GM23248 (cell line): ENCODE measurements around the gene PTPRN2. TPM values are rescaled to one million over a fixed set of nuclear protein-coding genes. Genes with fewer than 3 reads are reported as not detected.

ENCODE experiments used
- DNase-seq: peaks from one replicate; pipeline ENCODE4 v3.0.0-alpha.2; 2015
- H2AFZ ChIP-seq: fragments of 200-600 bp; sonication (generic); 2 replicates; pipeline ENCODE4 v1.6.1; 2016; ENCODE audit warnings: antibody characterized with exemption
- H3F3A ChIP-seq: fragments of 200-600 bp; sonication (generic); 2 replicates; pipeline ENCODE4 v1.6.1; 2016; ENCODE audit warnings: mild to moderate bottlenecking, antibody characterized with exemption, mixed run types; ENCODE audit not compliant: insufficient read depth
- H3K27ac ChIP-seq: fragments of 200-600 bp; sonication (generic); 2 replicates; pipeline ENCODE4 v1.5.1; 2016; ENCODE audit warnings: mild to moderate bottlenecking
- H3K27me3 ChIP-seq: fragments of 200-600 bp; sonication (generic); replicated peaks from 2 replicates; pipeline ENCODE4 v1.6.1; 2016; ENCODE audit warnings: mild to moderate bottlenecking; ENCODE audit not compliant: insufficient read depth
- H3K36me3 ChIP-seq: fragments of 200-600 bp; sonication (generic); 2 replicates; pipeline ENCODE4 v1.6.1; 2016; ENCODE audit warnings: low read depth, mild to moderate bottlenecking
- H3K4me1 ChIP-seq: fragments of 200-600 bp; sonication (generic); 2 replicates; pipeline ENCODE4 v1.6.1; 2016; ENCODE audit warnings: mild to moderate bottlenecking; ENCODE audit not compliant: insufficient read depth
- H3K4me2 ChIP-seq: fragments of 200-600 bp; sonication (generic); one replicate; pipeline ENCODE4 v1.6.1; 2016; ENCODE audit warnings: mild to moderate bottlenecking; ENCODE audit not compliant: unreplicated experiment
- H3K4me3 ChIP-seq: fragments of 200-600 bp; sonication (generic); 2 replicates; pipeline ENCODE4 v1.5.1; 2016; ENCODE audit warnings: mild to moderate bottlenecking
- H3K79me2 ChIP-seq: fragments of 200-600 bp; sonication (generic); 2 replicates; pipeline ENCODE4 v1.6.1; 2016; ENCODE audit warnings: mild to moderate bottlenecking; ENCODE audit not compliant: insufficient read depth
- H3K9ac ChIP-seq: fragments of 200-600 bp; sonication (generic); 2 replicates; pipeline ENCODE4 v1.6.1; 2016; ENCODE audit warnings: mild to moderate bottlenecking
- H3K9me2 ChIP-seq: fragments of 200-600 bp; sonication (generic); 2 replicates; pipeline ENCODE4 v1.6.1; 2016; ENCODE audit warnings: mixed run types, mild to moderate bottlenecking, moderate library complexity; ENCODE audit not compliant: insufficient read depth
- H3K9me3 ChIP-seq: fragments of 200-600 bp; sonication (generic); one replicate; pipeline ENCODE4 v1.6.1; 2017; ENCODE audit warnings: low read depth
- H4K20me1 ChIP-seq: fragments of 200-600 bp; sonication (generic); 2 replicates; pipeline ENCODE4 v1.6.0; 2016; ENCODE audit not compliant: insufficient read depth
- EZH2 ChIP-seq: fragments of 200-600 bp; sonication (generic); IDR thresholded peaks from 2 replicates; pipeline ENCODE4 v1.6.1; 2018; ENCODE audit warnings: antibody characterized with exemption, mild to moderate bottlenecking; ENCODE audit not compliant: insufficient read depth, poor library complexity, severe bottlenecking
- EZH2phosphoT487 ChIP-seq: fragments of 200-600 bp; sonication (generic); IDR thresholded peaks from 2 replicates; pipeline ENCODE4 v1.6.1; 2018; ENCODE audit warnings: antibody characterized with exemption, moderate library complexity, mild to moderate bottlenecking, low read depth; ENCODE audit not compliant: insufficient read depth
- WGBS, 2 experiments: methylation state at CpG; one replicate each; pipeline ENCODE4 v1.1.6; 2015 to 2017; ENCODE audit warnings: low lambda C conversion rate in 2 of 2, low coverage in 1 of 2; ENCODE audit errors: missing lambda C conversion rate in 2 of 2; 5-methylcytosine and 5-hydroxymethylcytosine counted together
- in situ Hi-C: fragments of 300-500 bp; cut with MboI; formaldehyde crosslinking; loops from 2 replicates; pipeline ENCODE4 v1.15.0; 2020
- polyA plus RNA-seq: library from polyadenylated mRNA; unstranded; fragments of >200 nt; fragmentation: Nextera tagmentation; extraction: Ambion mirVana; gene quantifications from 2 replicates; pipeline ENCODE4 v1.2.1, GENCODE V29; 2016
- total RNA-seq: library from RNA; depleted of rRNA; stranded (reverse); fragments of >200 nt; shearing (Covaris generic); gene quantifications from 2 replicates; pipeline ENCODE4 v1.2.3, GENCODE V29; 2014

The PTPRN2 gene
- total and polyA plus RNA-seq, 2 experiments from 2014 or later = 0.13 TPM; not detected in 1

- no peaks in the 10 kb centered on the region for H3K79me2 ChIP-seq
- no peak overlapping the region for H3K9ac ChIP-seq
- H3K4me3 ChIP-seq = no peak overlapping the region
- no peaks in the 10 kb centered on the region for H4K20me1 ChIP-seq
- no peak overlapping the region for H3K27ac ChIP-seq
- TF ChIP-seq EZH2 (no peak), EZH2phosphoT487 (no peak)
- H3F3A ChIP-seq = no peaks in the 10 kb centered on the region
- H2AFZ ChIP-seq = no peak overlapping the region
- 54 to 59% methylated on average over 6 of the region's 6 CpGs for WGBS, 2 experiments
- in situ Hi-C loops = no loop called here
- no peaks in the 10 kb centered on the region for H3K9me3 ChIP-seq
- DNase-seq = no peak
- H3K4me2 ChIP-seq = no peak overlapping the region
- no peaks in the 10 kb centered on the region for H3K4me1 ChIP-seq
- H3K36me3 ChIP-seq = no peaks in the 10 kb centered on the region
- no peaks in the 10 kb centered on the region for H3K9me2 ChIP-seq
- no peaks in the 10 kb centered on the region for H3K27me3 ChIP-seq
Measured at GRCh38 chr7:157739650-157740049, 848.0 kb downstream of the PTPRN2 start.

GRCh38 chr7:157739031-157739430 is 848.6 kb downstream of the PTPRN2 start:
- Histone ChIP-seq H3K27me3 (no peaks in the 10 kb centered on the region), H3K36me3 (no peaks in the 10 kb centered on the region), H3K4me1 (no peaks in the 10 kb centered on the region), H3K4me2 (no peak overlapping the region), H3K9me2 (no peaks in the 10 kb centered on the region), H4K20me1 (no peaks in the 10 kb centered on the region), H3K79me2 (no peaks in the 10 kb centered on the region), H3F3A (no peaks in the 10 kb centered on the region), H2AFZ (no peak overlapping the region), H3K9ac (no peak overlapping the region), H3K27ac (no peak overlapping the region), H3K9me3 (no peaks in the 10 kb centered on the region), H3K4me3 (no peak overlapping the region)
- in situ Hi-C loops = no loop called here
- no peak for DNase-seq
- TF ChIP-seq EZH2 = no peak
- TF ChIP-seq EZH2phosphoT487 = no peak
- 8 to 9% methylated on average over 8 of the region's 8 CpGs for WGBS, 2 experiments

DNA sequence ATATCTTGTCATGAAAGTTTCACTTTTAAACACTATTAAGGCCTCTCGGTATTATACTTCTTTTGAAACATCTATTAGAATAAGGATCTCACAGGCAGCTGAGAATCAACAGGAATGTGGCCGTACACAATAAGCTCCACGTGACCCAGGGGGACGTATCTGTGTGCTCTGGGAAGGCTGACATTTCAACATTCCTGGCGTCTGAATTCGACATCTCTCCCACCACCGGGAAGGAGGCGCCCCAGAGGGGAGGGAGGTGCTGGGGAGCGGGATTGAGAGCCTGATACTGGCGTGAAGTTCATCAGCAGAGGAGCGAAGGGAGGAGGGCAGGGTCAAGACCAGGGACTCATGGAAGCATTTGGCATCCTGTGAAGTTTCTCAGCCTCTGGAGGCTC is 849.6 kb downstream of the PTPRN2 start:
- Histone ChIP-seq H3K4me3 (no peak overlapping the region), H3K9ac (no peak overlapping the region), H2AFZ (no peak overlapping the region), H3K4me1 (no peaks in the 10 kb centered on the region), H3K4me2 (no peak overlapping the region), H3K9me3 (no peaks in the 10 kb centered on the region), H3K27me3 (no peaks in the 10 kb centered on the region), H3K79me2 (no peaks in the 10 kb centered on the region), H4K20me1 (no peaks in the 10 kb centered on the region), H3K9me2 (no peaks in the 10 kb centered on the region), H3K27ac (no peak overlapping the region), H3K36me3 (no peaks in the 10 kb centered on the region), H3F3A (no peaks in the 10 kb centered on the region)
- WGBS, 2 experiments = 2 to 4% methylated on average over 11 of the region's 11 CpGs
- TF ChIP-seq EZH2phosphoT487 = no peak
- TF ChIP-seq EZH2 = no peak
- DNase-seq = no peak
- in situ Hi-C loops = no loop called here

DNA sequence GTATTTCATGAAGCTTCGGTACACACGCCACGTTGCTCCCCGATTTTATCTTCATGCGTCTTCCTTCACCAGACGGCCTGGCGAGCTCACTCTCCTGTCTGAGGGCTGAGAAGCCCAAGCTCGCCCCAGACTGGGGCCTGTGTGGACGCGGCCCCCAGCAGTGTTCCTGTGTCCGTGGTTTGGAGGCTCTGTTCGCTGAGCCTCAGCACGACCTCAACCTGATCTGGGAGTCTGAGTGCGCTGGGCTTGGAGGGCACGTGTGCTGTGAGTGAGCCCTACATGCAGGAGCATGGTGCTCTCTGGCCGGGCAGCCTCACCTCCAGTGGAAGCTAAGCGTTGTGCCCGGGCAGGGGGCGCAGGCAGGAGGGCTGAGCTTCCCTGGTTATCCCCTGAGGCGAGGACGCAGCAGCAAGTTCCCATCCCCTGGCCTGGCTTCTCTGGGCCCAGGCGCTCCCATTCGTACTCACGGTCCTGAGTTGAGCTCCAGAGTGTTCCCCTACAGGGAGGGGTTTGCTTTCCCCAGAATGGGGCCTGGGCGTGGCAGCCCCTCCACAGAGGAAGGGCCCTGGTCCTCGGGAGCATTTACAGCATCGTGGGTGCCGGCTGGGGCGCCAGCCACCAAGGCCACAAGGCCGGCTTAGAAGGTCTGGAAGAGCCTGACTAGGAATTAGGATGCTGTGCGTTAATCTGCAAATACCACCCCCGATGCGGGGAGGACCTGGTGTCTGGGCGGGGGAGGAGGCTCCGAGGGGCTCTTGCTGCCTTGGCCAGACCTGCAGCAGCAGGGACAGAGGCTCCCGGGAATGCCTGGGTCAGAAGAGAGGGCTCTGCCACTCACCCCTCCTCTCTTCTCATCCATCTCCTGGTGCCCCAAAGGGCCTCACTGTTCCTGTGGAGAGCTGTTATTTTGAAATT is 850.2 kb downstream of the PTPRN2 start:
- Histone ChIP-seq H2AFZ (no peak overlapping the region), H3K36me3 (no peaks in the 10 kb centered on the region), H3K27me3 (no peaks in the 10 kb centered on the region), H3K4me3 (no peak overlapping the region), H3K27ac (no peak overlapping the region), H3K9ac (no peak overlapping the region), H3K79me2 (no peaks in the 10 kb centered on the region), H4K20me1 (no peaks in the 10 kb centered on the region), H3K9me3 (no peaks in the 10 kb centered on the region), H3K9me2 (no peaks in the 10 kb centered on the region), H3K4me2 (no peak overlapping the region), H3K4me1 (no peaks in the 10 kb centered on the region), H3F3A (no peaks in the 10 kb centered on the region)
- TF ChIP-seq EZH2 (no peak), EZH2phosphoT487 (no peak)
- in situ Hi-C loops = no loop called here
- 37 to 40% methylated on average over 33 of the region's 36 CpGs for WGBS, 2 experiments
- DNase-seq = no peak
